Left hindlimb (tissue), 1 donor: ENCODE data around the gene GARIN1A.
"Not testable (repeated sequence)": the region's sequence is repeated elsewhere in the genome, so short reads cannot be mapped to it uniquely, and the experiment has no call there.

Experiments used
- DNase-seq: peaks from one replicate; pipeline ENCODE4 v3.0.0-alpha.2; 2018

The GARIN1A gene

DNA sequence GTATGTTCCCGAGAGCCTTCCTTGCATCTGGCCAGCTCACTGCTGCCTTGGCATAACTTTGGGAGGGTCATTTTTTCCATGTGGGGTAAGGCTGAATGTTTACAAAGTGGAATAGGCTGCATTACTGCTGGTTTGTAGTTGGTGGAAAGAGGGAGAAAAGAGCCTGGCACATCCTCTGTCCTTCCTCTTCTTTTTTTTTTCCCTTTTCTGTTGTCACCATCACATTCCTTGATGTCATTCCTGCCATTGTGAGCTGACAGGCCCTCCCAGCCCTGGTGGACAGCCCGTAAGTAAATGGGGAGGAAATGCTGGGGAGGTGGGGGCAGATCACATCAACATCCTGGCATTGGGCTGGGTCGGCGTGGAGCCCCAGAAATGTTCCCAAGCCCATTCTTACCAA, at the start of gene GARIN1A:
GARIN1A (plus strand) TSS at position 301 of the 400 bp plus-strand sequence. CDS start 106 bp downstream, outside the sequence.
- no peak for DNase-seq

DNA sequence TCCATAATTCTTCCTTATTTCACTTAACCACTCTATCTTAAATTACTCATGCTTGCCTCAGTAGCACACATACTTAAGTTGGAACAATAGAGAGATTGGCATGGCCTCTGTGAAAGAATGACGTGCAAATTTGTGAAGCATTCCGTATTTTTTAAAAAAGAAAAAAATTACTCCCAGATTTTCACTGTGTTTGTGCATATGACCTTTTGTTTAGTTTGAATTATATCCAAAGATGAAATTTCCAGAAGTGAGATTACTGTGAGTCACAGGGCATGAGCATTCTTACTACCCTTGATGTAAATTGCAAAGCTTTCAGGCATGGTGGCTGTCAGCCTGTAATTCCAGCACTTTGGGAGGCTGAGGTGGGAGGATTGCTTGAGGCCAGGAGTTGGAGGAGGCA, 45.0 kb upstream of the GARIN1A start:
- not testable (repeated sequence) for DNase-seq

DNA sequence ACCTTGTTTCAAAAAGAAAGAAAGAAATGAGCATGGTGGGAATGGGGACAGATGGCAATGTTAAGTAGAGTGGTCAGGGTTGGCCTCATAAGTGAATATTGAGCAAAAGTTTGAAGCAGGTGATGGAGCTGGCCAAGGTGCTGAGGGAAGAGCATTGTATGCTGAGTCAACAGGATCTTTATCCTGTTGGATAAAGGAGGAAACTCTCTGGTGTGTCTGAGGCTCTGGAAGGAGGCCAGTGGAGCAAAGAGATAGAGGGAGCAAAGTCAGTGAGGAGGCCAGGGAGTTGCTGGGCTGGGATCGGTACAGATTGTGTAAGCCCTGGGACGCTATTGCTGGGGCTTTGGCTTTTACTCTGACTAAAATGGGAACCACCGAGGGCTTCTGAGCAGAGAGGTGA, 38.2 kb upstream of the GARIN1A start:
- DNase-seq: not testable (repeated sequence)

DNA sequence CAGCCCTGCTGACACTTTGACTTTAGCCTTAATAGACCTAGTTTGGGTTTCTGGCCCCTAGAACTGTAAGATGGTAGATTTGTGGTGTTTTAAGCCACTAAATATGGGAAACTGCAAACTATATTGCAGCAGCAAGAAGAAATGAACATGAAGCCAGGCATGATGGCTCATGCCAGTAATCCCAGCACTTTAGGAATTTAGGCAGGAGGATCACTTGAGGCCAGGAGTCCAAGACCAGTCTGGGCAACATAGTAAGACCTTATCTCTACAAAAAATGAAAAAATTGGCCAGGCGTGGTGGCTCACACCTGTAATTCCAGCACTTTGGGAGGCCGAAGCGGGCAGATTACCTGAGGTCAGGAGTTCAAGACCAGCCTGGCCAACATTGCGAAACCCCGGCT, 26.9 kb upstream of the GARIN1A start:
- not testable (repeated sequence) for DNase-seq

GRCh38 chr7:128645844-128646243, 26.2 kb upstream of the GARIN1A start:
- not testable (repeated sequence) for DNase-seq

- DNase-seq: not testable (repeated sequence)
Measured at GRCh38 chr7:128646877-128647276, 25.2 kb upstream of the GARIN1A start.

GRCh38 chr7:128651096-128651495, 21.0 kb upstream of the GARIN1A start:
- DNase-seq: not testable (repeated sequence)

- not testable (repeated sequence) for DNase-seq
Measured at GRCh38 chr7:128652606-128653005, 19.5 kb upstream of the GARIN1A start.

GRCh38 chr7:128653197-128653596, 18.9 kb upstream of the GARIN1A start:
- DNase-seq: not testable (repeated sequence)

- DNase-seq: not testable (repeated sequence)
Measured at GRCh38 chr7:128654080-128654479, 18.0 kb upstream of the GARIN1A start.

GRCh38 chr7:128654501-128654900, 17.6 kb upstream of the GARIN1A start:
- DNase-seq: not testable (repeated sequence)

DNA sequence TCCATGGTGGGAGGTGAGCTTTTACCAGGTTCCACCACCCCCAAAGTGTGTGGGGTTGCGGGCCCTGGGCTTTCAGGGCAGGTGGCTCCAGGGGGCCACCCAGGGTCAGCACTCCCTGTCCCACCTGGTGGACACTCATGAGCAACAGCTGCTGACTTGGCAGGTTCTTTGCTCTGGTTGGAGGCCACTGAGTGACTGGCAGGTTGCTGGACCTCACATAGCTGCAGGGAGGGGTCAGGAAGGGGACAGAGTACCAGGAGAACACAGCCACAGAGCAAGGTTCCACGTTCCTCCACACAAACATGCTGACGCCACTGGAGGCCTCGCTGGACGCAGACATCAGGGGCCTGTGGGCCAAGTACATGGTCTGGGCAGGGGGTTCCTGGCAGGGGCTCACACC, 13.7 kb upstream of the GARIN1A start:
- DNase-seq: not testable (repeated sequence)

- DNase-seq: no peak
Measured at GRCh38 chr7:128660596-128660995, 11.5 kb upstream of the GARIN1A start.

GRCh38 chr7:128661446-128661845, 10.6 kb upstream of the GARIN1A start:
- DNase-seq: no peak

DNA sequence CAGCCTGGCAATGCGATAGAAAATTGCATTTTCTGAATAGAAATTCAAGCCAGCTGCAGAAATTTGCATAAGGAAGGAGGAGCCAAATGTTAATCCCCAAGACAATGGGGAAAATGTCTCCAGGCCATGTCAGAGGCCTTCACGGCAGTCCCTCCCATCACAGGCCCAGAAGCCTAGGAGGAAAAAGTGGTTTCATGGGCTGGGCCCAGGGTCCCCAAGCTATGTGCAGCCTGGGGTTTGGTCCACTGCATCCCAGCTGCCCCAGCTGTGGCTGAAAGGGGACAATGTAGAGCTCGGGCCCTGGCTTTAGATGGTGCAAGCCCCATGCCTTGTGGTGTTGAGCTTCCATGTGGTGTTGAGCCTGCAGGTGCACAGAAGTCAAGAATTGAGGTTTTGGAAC, 10.0 kb upstream of the GARIN1A start:
- no peak for DNase-seq

DNA sequence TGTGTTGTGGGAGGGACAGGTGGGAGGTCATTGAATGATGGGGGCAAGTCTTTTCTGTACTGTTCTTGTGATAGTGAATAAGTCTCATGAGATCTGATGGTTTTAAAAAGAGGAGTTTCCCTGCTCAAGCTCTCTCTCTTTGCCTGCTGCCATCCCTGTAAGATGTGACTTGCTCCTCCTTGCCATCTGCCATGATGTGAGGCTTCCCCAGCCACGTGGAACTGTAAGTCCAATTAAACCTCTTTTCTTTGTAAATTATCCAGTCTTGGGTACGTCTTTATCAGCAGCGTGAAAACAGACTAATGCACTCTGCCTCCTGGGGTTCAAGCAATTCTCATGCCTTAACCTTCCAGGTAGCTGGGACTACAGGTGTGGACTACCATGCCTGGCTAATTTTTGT, 8.9 kb upstream of the GARIN1A start:
- not testable (repeated sequence) for DNase-seq

- no peak for DNase-seq
Measured at GRCh38 chr7:128665057-128665456, 7.0 kb upstream of the GARIN1A start.

DNA sequence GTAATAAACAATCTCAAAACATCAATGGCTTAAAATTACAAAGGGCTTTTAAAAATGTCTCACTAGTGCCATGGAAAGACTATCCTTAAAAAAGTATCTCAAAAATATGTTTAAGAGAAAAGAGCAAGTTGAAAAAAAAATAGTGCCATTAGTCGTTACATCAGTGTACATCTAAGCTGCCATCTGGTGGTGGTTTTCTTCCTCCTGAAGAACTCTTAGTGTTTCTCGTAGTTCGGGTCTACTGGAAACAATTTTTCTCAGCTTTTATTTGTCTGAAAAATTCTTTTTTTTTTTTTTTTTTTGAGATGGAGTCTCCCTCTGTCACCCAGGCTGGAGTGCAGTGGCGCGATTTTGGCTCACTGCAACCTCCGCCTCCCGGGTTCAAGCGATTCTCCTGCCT, 5.9 kb upstream of the GARIN1A start:
- DNase-seq: no peak

GRCh38 chr7:128672927-128673517, 930 bp downstream of the GARIN1A start:
- DNase-seq: no peak

GRCh38 chr7:128673571-128673970, 1.5 kb downstream of the GARIN1A start:
- no peak for DNase-seq

DNA sequence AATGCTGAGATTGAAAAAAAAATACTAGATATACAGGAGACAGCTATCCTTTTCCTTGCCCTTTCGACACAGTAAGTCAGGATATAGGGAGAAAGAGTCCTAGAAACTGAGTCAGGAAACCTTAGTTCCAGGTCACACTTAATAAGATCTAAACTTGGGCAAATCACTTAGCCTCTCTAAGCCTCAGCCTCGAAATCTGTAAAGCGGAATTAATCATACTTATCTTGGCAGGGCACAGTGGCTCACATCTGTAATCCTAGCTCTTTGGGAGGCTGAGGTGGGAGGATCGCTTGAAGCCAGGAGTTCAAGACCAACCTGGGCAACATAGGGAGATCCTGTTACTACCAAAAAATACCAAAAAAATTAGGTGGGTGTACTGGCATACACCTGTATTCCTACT, 4.6 kb downstream of the GARIN1A start:
- DNase-seq: no peak

DNA sequence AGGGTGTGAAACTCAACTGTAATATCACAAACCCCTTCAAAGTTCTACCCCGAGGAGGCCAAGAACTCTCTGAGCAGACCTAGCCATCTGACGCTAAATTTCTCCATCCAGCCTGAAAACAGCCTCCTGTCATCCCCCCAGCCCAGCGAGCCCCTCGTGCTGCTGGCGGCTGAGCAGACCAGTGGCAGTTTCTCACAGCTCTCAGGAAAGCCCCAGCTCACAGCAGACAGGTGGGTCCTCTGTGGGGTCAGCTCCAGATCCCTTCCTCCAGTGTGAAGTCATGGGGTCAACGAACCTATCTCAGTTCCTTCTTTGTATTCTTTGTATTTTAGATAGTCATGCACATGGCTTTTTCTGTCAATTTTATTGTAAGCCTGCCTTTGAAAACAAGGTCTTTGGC, 7.8 kb downstream of the GARIN1A start:
- DNase-seq: no peak

GRCh38 chr7:128681794-128682537, 9.9 kb downstream of the GARIN1A start:
- no peak for DNase-seq

DNA sequence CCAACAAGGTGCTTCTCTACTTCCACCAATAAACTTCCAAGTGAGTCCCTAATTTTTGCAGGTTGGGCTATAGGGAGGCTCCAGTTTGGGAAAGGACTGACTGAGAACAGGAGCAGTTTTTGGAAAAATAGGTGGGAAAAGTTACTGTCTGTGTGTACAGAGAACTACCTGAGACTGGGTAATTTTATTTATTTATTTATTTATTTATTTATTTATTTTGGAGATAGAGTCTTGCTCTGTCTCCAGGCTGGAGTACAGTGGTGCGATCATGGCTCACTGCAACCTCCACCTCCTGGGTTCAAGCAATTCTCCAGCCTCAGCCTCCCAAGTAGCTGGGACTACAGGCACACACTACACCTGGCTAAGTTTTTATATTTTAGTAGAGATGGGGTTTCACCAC, 11.2 kb downstream of the GARIN1A start:
- not testable (repeated sequence) for DNase-seq

GRCh38 chr7:128683738-128684137, 11.6 kb downstream of the GARIN1A start:
- not testable (repeated sequence) for DNase-seq
